Rectal smooth muscle tissue (tissue), 1 donor: ENCODE data around the gene KSR2.

ENCODE experiments used
- H3K27ac ChIP-seq: one replicate; pipeline ENCODE4 v1.7.0; 2013; ENCODE audit warnings: low read depth, low read length, inconsistent platforms
- H3K27me3 ChIP-seq: one replicate; pipeline ENCODE4 v1.7.0; 2013; ENCODE audit warnings: low read length; ENCODE audit not compliant: control insufficient read depth, insufficient read depth
- H3K36me3 ChIP-seq: one replicate; pipeline ENCODE4 v1.7.0; 2013; ENCODE audit warnings: low read length; ENCODE audit not compliant: control insufficient read depth, insufficient read depth
- H3K4me1 ChIP-seq: one replicate; pipeline ENCODE4 v1.7.0; 2013; ENCODE audit warnings: low read length; ENCODE audit not compliant: control insufficient read depth, insufficient read depth
- H3K4me3 ChIP-seq: one replicate; pipeline ENCODE4 v1.7.0; 2013; ENCODE audit warnings: low read length
- H3K9ac ChIP-seq: one replicate; pipeline ENCODE4 v1.7.0; 2013; ENCODE audit warnings: low read length

The KSR2 gene

GRCh38 chr12:117986705-117987469, 18.1 kb upstream of the KSR2 start:
- Histone ChIP-seq H3K4me1 (no peaks in the 10 kb centered on the region), H3K27ac (no peak overlapping the region), H3K36me3 (no peaks in the 10 kb centered on the region), H3K9ac (no peak overlapping the region), H3K4me3 (no peak overlapping the region), H3K27me3 (no peaks in the 10 kb centered on the region)

- no peaks in the 10 kb centered on the region for H3K36me3 ChIP-seq
Measured at GRCh38 chr12:117985182-117985581, 16.4 kb upstream of the KSR2 start.

GRCh38 chr12:117981267-117981666, 12.5 kb upstream of the KSR2 start:
- H3K27ac ChIP-seq: no peak overlapping the region
- no peaks in the 10 kb centered on the region for H3K4me1 ChIP-seq
- no peaks in the 10 kb centered on the region for H3K27me3 ChIP-seq
- no peak overlapping the region for H3K9ac ChIP-seq
- H3K4me3 ChIP-seq: no peak overlapping the region
- no peaks in the 10 kb centered on the region for H3K36me3 ChIP-seq

More at GRCh38 chr12:117985182-117985581, 16.4 kb upstream of the KSR2 start:
- no peaks in the 10 kb centered on the region for H3K27me3 ChIP-seq
- no peak overlapping the region for H3K27ac ChIP-seq
- H3K4me1 ChIP-seq: no peaks in the 10 kb centered on the region
- H3K9ac ChIP-seq: no peak overlapping the region
- H3K4me3 ChIP-seq: no peak overlapping the region

GRCh38 chr12:117980616-117981015, 11.8 kb upstream of the KSR2 start:
- Histone ChIP-seq H3K9ac (no peak overlapping the region), H3K4me1 (no peaks in the 10 kb centered on the region), H3K4me3 (no peak overlapping the region), H3K27ac (no peak overlapping the region), H3K27me3 (no peaks in the 10 kb centered on the region), H3K36me3 (no peaks in the 10 kb centered on the region)

- no peaks in the 10 kb centered on the region for H3K4me1 ChIP-seq
- H3K27me3 ChIP-seq: no peaks in the 10 kb centered on the region
- no peaks in the 10 kb centered on the region for H3K36me3 ChIP-seq
- H3K4me3 ChIP-seq: no peak overlapping the region
- no peak overlapping the region for H3K27ac ChIP-seq
- no peak overlapping the region for H3K9ac ChIP-seq
Measured at GRCh38 chr12:117977373-117977772, 8.6 kb upstream of the KSR2 start.

GRCh38 chr12:117975006-117975405, 6.2 kb upstream of the KSR2 start:
- Histone ChIP-seq H3K9ac (no peak overlapping the region), H3K27me3 (no peaks in the 10 kb centered on the region), H3K4me1 (no peaks in the 10 kb centered on the region), H3K27ac (no peak overlapping the region), H3K4me3 (no peak overlapping the region), H3K36me3 (no peaks in the 10 kb centered on the region)

GRCh38 chr12:117972301-117972700, 3.5 kb upstream of the KSR2 start:
- Histone ChIP-seq H3K27ac (no peak overlapping the region), H3K36me3 (no peaks in the 10 kb centered on the region), H3K9ac (no peak overlapping the region), H3K27me3 (no peaks in the 10 kb centered on the region), H3K4me1 (no peaks in the 10 kb centered on the region), H3K4me3 (no peak overlapping the region)

GRCh38 chr12:117970334-117970733, 1.5 kb upstream of the KSR2 start:
- H3K27ac ChIP-seq: no peak overlapping the region
- no peak overlapping the region for H3K9ac ChIP-seq
- no peaks in the 10 kb centered on the region for H3K36me3 ChIP-seq
- peaks cover 2% of the 10 kb centered on the region for H3K27me3 ChIP-seq
- no peak overlapping the region for H3K4me3 ChIP-seq
- H3K4me1 ChIP-seq: no peaks in the 10 kb centered on the region

- Histone ChIP-seq H3K4me3 (peak overlapping the region; percentile 50), H3K36me3 (no peaks in the 10 kb centered on the region), H3K27ac (no peak overlapping the region), H3K27me3 (peaks cover 2% of the 10 kb centered on the region), H3K9ac (no peak overlapping the region), H3K4me1 (no peaks in the 10 kb centered on the region)
Measured at GRCh38 chr12:117968151-117968789, 520 bp downstream of the KSR2 start.

- Histone ChIP-seq H3K4me3 (no peak overlapping the region), H3K36me3 (no peaks in the 10 kb centered on the region), H3K9ac (no peak overlapping the region), H3K27me3 (peaks cover 2% of the 10 kb centered on the region), H3K4me1 (no peaks in the 10 kb centered on the region), H3K27ac (no peak overlapping the region)
Measured at GRCh38 chr12:117967512-117967911, 1.3 kb downstream of the KSR2 start.

GRCh38 chr12:117967043-117967442, 1.7 kb downstream of the KSR2 start:
- peaks cover 2% of the 10 kb centered on the region for H3K27me3 ChIP-seq
- no peak overlapping the region for H3K4me3 ChIP-seq
- no peak overlapping the region for H3K27ac ChIP-seq
- H3K9ac ChIP-seq: no peak overlapping the region
- no peaks in the 10 kb centered on the region for H3K36me3 ChIP-seq
- no peaks in the 10 kb centered on the region for H3K4me1 ChIP-seq

GRCh38 chr12:117966511-117966910, 2.3 kb downstream of the KSR2 start:
- no peaks in the 10 kb centered on the region for H3K36me3 ChIP-seq
- no peak overlapping the region for H3K4me3 ChIP-seq
- H3K9ac ChIP-seq: no peak overlapping the region
- H3K4me1 ChIP-seq: no peaks in the 10 kb centered on the region
- H3K27me3 ChIP-seq: peaks cover 2% of the 10 kb centered on the region
- no peak overlapping the region for H3K27ac ChIP-seq

- Histone ChIP-seq H3K9ac (no peak overlapping the region), H3K4me3 (no peak overlapping the region), H3K4me1 (no peaks in the 10 kb centered on the region), H3K36me3 (no peaks in the 10 kb centered on the region), H3K27ac (no peak overlapping the region), H3K27me3 (peaks cover 2% of the 10 kb centered on the region)
Measured at GRCh38 chr12:117963836-117964235, 5.0 kb downstream of the KSR2 start.
